ENCODE results near the gene SOD3.

Gene SOD3, protein sequence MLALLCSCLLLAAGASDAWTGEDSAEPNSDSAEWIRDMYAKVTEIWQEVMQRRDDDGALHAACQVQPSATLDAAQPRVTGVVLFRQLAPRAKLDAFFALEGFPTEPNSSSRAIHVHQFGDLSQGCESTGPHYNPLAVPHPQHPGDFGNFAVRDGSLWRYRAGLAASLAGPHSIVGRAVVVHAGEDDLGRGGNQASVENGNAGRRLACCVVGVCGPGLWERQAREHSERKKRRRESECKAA

DNA sequence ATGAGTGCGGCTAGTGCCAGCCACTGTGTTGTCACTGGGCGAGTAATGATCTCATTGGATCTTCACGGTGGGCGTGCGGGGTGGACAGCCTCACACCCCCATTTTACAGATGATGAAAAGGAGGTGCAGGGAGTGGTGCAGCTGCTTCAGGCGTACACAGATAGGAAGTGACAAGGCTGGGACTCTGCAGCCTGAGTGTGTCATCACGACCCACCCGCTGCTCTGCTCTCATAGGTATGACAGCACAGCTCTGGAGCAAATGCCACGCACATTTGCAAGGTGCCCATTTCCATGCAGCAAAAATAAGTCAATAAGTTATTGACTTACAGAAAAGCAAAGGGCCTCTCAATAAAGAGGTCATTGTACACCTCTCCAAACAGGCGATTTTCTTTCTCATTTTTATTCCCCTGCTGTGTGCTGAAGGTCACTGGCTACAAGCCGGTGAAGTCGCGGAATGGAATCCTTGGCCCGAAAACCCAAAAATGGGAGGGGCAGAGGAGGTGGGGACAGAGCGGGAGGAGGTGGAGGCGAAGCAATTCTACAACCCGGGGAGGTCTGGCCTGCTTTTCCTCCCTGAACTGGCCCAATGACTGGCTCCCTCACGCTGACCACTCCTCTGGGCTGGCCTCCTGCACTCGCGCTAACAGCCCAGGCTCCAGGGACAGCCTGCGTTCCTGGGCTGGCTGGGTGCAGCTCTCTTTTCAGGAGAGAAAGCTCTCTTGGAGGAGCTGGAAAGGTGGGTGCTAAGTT lies at the start of gene SOD3:
SOD3 (plus strand) TSS at position 658 of the 750 bp plus-strand sequence. CDS start 3,949 bp downstream, outside the sequence.
- DNase-seq = peak; percentile 32

DNA sequence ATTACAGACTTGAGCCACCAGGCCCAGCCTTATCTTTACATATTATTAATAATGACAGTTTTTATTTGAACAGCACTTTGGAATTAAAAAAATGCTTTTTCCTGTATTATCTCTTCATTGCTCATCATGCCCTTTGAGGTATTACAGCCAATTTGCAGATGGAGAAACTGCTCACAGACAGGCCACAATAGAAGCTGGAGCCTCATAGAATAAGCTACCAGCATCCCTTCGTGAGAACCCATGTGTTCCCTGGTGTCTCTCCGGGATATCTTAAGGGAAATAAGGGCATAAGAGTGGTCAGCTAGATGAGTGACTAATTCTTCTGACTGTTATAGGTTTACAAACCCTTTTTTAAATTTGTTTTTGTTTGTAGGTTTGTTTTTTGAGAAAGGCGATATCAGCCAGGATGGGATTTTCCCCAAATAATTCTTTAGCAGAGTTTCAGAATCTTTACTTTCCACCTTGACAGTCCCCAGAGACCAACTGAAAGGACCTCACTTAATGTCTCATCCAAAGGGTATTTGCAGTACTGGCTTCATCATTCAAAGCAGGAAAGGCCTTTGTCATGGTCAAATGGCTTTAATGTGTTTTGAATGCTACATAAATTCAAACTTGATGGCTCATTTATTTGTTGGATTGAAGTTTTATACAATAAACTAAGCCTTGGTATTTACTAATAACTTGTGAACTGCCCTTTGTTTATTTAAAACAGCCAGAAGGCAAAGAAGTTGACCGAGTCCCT lies 48.0 kb upstream of the SOD3 start:
- no peak for DNase-seq

DNA sequence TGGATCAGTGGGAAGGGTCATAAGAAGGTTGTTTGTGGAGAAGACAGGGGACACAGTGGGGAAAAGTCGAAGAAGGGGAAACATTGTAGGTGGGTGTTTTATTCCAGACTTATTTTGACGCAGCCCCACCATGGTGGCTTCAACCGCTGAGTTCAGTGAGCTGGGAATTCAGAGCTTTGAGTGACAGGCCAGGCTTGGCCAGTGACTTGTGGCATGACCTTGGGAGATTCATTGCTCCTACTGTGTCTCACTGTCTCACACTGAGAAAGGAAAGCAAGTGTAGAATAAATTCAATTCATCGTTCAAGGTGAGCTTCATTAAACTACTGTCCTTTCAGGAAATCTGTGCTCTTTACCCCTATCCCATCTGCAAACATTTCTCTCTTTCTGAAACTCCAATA lies 47.4 kb upstream of the SOD3 start:
- DNase-seq = no peak

DNA sequence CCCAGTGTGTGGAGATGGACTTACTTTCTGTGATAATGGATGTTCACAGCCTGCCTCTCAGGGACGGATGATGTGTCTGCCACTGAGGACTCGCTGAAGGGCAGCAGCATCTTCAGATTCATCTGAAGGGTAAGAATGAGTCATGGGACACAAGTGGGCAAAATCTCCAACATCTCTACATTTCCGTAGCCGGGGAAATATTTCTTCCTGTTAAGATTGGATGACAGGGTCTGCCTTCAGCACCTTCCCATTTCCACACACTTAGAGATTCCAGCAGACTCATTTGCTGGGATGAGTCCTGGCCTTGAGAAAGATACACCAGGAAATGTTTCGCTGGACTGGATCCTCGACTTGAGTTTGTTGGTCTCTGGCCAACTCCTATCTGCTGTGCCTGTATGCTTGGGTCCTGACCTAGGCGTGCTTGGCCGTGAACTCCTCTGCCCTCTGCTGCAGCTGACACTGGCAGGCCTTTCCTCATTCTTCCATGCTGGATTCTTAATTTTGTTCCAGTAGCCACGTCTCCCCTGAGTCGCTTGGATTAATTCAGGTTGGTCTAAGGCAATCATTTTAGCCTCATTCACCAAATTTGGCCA lies 46.5 kb upstream of the SOD3 start:
- DNase-seq = no peak

DNA sequence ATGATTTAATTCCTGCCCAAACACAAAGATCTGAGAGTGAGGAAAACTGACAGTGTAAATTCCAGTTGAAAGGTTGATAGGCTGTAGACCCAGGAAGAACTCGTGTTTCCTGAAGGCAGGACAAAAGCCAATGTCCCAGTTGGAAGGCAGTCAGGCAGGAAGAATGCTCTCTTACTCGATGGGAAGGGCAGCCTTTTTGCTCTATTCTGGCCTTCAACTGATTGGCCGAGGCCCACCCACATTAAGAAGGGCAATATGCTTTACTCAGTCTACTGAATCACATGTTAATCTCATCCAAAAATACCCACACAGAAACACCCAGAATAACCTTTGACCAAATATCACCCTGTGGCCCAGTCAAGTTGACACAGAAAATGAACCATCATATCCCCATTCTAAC lies 45.3 kb upstream of the SOD3 start:
- DNase-seq = no peak

DNA sequence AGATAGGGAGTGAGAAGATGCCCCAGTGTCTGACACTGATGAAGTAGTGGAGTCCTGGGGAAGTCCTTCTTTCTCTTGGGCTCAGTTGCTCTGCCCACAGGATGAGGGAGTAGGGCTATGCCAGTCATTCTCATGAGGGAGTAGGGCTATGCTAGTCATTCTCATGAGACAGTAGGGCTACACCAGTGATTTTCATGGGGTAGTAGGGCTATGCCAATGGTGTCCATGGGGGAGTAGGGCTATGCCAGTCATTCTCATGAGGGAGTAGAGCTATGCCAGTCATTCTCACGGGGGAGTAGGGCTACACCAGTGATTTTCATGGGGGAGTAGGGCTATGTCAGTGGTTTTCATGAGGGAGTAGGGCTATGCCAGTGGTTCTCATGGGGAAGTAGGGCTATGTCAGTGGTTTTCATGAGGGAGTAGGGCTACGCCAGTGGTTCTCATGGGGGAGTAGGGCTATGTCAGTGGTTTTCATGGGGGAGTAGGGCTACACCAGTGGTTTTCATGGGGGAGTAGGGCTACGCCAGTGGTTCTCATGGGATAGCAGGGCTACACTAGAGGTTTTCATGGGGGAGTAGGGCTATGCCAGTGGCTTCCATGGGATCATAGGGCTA lies 43.3 kb upstream of the SOD3 start:
- peak; percentile 49 for DNase-seq

DNA sequence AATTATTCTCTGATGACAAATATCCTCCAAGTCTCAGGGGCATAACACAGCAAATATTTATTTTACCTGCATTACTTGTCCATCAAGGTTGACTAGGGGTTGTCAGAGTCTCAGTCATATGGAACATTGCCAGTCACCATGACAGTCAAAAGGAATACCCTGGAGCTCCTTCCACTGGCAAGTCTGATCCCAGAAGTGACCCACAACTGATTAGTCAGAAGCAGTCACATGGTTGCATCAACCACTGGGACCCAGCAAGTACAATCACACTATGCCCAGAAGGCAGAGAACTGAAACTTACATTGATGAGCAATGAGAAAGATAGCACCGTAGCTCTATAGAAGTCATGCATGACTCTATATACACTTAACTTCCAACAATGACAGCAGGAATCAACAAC lies 41.9 kb upstream of the SOD3 start:
- DNase-seq = peak; percentile 85

DNA sequence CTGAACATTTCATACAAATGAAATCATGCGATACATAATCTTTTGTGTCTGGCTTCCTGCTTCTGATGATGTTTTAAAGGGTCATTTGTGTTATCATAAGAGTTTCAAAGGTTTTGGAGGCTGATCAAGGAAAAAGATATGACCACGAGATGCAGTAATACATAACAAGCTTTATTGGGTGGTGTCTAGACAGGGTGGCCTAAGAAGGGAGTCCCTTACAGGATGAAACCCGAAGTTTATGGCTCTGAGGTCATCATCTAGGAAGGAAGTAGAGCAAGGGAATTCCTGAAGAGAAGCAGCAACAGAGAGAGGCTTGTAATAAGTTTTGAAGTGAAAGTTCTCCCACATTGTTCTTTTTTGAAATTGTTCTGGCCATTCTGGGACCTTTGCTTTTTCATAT lies 40.8 kb upstream of the SOD3 start:
- DNase-seq = peak; percentile 45

DNA sequence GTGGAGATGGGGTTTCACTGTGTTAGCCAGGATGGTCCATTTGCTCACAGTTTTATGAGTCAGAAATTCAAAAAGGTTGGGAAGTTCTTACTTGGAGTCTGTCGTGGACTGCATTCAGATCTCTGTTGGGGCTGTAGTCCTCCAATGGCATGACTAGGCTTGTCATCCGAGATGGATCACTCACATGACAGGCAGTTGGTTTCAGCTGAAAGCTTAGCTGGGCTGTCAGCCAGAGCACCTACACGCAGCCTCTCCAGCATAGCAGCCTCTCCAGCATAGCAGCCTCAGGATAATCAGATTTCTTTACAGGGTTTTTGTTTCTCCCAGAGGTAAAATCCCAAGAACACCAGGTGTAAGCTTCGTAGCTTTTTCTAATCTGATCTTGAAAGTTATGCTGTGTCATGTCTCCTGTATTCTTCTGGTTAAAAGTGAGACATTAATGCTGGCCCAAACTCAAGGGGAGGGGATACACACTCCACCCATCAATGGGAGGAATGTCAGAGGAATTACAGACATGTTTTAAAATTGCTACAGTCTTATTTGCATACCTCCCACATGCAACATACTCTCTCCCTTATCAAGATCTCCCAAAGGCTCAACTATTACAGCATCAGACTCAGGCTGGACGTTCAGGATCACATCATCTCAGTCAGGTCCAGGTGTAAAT lies 31.6 kb upstream of the SOD3 start:
- no peak for DNase-seq

DNA sequence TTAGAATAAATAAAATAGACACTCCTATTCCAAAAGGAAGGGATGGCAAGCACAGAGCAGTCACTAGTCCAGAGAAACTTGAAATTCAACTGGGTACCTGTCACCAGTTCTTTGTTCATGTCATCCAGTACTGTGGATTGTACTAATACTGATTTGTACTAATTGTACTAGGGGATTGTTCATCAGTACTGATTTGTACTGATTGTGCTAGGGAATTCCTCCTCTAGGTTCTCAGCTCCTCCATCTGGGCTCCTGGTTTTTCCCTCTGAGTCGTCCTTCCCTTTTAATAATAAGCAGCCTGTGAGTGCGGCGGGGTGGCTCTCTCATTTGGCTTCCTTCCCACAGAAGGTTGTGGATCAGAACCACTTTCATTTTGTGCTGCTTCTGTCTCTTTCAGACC lies 31.0 kb upstream of the SOD3 start:
- peak; percentile 53 for DNase-seq

DNA sequence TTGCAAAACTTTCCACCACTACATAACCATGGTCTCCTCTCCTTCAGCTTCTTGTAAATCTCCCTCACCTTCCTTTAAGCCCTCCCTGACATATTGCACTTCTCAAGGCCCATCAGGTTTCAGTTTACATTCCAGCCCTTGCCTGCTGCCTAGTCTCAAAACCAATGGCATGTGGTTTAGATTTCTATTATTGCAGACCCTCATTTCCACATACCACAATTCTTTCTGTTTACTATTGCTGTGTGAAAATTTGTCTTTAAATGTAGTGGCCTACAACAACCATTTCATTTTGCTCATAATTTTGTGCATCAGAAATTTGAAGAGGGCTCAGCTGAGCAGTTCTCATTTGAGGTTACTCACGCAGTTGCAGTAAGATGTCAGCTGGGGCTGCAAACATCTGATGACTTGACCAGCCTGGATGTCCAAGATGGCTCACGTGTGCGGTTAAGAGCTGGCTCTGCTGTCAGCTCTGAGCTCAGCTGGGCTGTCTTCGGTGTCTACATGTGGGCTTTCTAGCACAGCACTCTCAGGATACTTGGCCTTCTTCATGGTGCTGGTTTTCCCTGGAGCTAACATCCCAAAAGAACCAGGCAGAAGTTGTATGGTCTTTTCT lies 29.9 kb upstream of the SOD3 start:
- DNase-seq = no peak

DNA sequence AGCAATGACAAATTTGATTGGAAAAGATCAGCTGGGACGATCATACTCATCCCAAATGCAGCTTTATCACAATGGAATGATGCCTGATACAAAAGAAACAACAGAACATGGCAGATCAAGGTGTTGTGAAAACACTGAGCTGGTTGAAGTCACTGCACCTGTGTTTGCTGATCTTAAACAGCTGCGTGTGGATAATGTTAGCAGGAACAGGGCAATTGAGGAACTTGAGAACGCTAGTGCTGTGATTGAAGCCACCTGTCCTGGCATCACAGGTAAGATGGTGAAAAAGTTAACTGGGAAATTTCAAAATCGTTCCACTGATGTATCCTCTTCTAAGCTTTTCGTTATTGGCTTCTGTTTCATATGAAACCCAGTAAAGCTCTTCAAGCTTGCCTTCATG lies 27.4 kb upstream of the SOD3 start:
- DNase-seq = no peak

DNA sequence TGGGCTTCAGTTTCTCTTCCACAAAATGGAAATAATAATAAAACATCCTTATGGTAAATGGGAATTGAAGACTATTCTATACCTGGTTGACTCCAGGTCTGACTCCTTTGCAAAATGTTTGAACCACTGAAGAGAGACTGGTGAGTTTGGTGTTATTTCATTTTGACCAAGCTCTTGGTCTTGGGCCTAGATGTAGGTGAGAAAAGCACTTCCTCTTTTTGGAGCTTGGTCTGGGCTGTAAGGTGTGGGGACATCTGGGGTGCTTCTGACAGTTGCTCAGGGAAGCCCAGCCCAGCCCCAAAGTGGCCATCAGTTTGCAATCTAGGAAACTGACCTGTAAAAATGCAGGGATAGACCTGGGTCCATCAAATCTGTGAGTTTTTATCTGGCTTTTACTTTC lies 26.8 kb upstream of the SOD3 start:
- no peak for DNase-seq

DNA sequence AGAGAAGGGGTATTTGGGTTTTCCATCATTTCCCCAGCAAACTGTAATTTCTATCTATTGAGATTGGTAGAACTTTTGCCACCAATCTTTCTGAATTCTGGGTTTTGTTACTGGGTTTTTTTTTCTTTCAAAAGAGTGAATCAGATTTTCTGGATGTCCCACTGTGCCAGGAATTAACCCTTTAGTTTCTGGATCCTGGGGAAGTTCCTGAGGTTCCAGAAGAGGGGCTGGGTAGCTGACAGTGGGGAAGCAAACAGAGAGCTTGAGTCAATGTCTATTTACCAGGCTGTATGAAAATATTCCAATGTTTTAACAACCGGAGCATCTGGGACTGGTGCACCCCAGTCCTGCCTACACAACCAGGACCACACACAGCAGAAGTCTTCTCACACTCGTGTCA lies 25.8 kb upstream of the SOD3 start:
- DNase-seq = no peak

DNA sequence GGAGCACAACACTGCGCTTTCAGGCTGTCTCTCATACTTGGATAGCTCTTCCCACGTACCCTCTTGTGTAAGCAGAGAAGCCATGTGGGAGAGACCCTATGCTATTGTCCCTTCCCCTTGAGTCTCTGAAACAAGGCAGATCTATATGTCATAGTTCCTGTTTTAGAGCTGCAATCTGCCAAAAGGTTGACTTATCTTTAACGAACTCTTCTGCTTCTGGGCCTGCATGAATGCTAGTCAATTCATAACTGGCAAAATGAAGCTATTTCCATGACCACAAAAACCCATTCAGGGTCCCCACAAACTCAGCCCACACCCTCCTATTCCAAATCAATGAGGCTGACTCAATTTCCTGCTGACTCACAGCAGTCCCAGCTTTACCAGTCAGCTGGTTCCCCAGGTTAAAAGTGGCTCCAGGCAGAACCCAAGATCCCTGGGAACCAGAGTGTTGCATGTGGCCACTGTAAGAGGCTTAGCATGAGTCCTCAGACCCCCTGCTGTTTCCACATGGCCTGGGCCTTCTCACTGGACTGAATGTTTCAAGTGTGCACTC lies 25.3 kb upstream of the SOD3 start:
- DNase-seq = peak; percentile 50

DNA sequence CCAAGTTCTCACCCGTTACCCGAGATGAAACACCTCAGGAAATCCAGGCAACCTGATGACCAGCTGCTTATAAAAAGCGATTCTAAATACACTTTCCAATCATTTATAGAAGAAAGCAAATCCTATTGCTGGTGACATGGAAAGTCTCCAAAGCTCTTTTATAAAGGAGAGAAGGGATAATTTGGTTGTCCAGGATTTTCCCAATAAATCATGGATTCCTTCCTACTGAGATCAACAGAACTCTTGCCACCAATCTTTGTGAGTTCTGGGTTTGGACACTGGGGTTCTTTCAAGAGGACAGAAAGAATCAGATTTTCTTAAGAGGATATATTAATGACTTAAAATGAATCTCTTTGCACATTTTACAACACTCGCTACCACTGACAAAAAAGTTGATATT lies 24.7 kb upstream of the SOD3 start:
- DNase-seq = no peak

DNA sequence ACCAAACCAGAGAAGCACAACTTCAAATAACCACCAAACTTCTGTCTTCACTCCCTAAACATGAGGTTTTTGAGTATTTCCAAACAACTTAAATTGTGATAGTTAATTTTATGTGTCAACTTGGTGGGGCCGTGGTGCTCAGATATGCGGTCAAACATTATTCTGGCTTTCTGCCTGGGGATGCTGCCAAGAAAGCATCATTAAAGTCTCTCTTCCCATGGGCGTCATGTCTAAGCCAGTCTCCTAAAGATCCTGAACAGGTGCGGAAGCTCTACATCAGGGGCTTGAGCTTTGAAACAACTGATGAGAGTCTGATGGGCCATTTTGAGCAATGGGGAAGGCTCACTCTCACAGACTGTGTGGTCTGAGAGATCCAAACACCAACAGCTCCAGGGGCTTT lies 24.1 kb upstream of the SOD3 start:
- no peak for DNase-seq

DNA sequence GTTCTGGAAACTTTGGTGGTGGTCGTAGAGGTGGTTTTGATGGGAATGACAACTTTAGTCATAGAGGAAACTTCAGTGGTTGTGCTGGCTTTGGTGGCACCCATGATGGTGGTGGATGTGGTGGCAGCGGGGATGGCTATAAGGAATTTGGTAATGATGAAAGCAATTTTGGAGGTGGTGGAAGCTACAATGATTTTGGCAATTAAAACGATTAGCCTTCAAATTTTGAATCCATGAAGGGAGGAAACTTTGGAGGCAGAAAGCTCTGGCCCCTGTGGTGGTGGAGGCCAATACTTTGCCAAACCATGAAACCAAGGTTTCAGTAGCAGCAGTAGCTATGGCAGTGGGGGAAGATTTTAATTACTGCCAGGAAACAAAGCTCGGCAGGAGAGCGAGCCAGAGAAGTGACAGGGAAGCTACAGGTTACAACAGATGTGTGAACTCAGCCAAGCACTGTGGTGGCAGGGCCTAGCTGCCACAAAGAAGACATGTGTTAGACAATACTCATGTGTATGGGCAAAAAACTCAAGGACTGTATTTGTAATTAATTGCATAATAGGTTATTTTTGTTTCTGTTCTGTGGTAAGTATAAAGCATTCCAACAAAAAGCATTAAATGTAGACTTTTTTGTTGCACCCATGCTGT lies 23.2 kb upstream of the SOD3 start:
- DNase-seq = no peak

DNA sequence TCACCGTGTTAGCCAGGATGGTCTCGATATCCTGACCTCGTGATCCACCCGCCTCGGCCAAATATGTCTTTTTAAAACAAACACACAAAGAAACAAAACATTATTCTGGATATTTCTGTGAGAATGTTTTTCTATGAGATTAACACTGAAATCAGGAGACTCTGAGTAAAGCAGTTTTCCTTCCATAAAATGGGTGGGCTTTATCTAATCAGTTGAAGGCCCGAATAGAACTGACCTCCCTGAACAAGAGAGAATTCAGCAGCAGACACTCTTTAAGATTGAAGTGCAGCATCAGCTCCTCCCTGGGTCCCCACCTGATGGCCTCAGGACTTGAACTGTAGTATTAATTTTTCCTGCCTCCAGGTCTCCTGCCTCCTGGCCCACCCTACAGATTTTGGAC lies 22.4 kb upstream of the SOD3 start:
- DNase-seq = no peak

DNA sequence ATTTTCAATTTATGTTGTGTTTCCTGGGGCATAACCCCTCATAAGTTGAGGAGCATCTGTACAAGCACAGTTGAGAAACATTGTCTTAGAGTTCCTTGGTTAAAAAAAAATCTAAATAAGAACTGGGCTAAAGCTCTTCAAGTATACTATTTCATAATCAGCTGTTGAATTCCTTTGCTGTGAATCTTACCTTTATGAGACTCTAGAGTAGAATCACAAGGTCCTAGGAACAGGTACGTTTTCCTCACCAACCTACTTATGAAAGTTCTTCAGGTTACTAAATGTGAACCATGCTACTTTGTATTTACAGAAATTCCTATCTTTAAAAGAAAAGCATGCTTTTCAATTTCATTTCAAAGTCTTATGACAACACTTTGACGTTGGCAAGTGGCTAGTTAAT lies 20.9 kb upstream of the SOD3 start:
- DNase-seq = no peak

DNA sequence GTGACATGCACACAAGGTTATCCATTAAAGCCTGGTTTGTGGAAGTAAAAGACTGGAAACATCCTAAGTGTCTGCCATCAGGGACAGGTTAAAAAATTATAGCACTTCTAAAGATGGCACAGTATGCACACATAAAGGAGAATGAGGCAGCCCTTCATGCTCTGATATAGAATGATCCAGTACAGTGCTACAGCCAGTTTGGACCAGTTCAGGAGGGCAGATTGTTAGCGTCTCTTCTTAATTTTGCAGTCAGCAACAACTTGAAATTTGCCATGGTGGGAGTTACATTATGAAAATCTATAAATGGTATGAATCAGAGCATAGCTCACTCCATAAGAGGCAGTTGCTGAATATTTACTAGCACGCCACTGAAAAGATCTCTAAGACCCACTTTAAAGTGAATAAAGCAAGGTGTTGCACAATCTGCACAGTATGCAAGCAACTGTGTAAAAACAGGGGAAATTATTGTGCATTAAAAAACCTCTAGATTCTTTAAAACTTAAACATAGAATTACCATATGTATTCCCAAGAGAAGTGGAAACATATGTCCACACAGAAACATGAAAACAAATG lies 20.3 kb upstream of the SOD3 start:
- no peak for DNase-seq

Data from suppressor macrophage treated with lipopolysaccharide for 4 hours (primary cell).